Colonic mucosa (tissue), 4 donors: ENCODE data around the gene OSBPL2. TPM values are rescaled to one million over a fixed set of nuclear protein-coding genes. Genes with fewer than 3 reads are reported as not detected.

Experiments used
- DNase-seq: peaks from one replicate; pipeline ENCODE4 v3.0.0-alpha.2; 2020
- H3K27ac ChIP-seq: fragments of 200-600 bp; one replicate; pipeline ENCODE4 v1.8.0; 2021
- H3K27me3 ChIP-seq: fragments of 200-600 bp; one replicate; pipeline ENCODE4 v1.8.0; 2021
- H3K36me3 ChIP-seq: fragments of 200-600 bp; one replicate; pipeline ENCODE4 v1.8.0; 2021
- H3K4me1 ChIP-seq: fragments of 200-600 bp; one replicate; pipeline ENCODE4 v1.8.0; 2021; ENCODE audit warnings: mild to moderate bottlenecking
- H3K4me3 ChIP-seq: fragments of 200-600 bp; one replicate; pipeline ENCODE4 v1.8.0; 2021
- H3K9ac ChIP-seq, 2 donors: one replicate each; pipeline ENCODE4 v1.7.0; 2013; ENCODE audit warnings: control low read depth in 2 of 2, low read depth in 2 of 2, low read length in 2 of 2
- H3K9me3 ChIP-seq: fragments of 200-600 bp; one replicate; pipeline ENCODE4 v1.8.0; 2021
- intact Hi-C: fragments of 100-400 bp; cut with DNase I; formaldehyde crosslinking; loops from one replicate; pipeline ENCODE4 v1.14.1; 2022
- total RNA-seq, 2 donors: library from RNA; stranded (reverse); fragmentation: NEBNext Ultra II Directional in 1 of 2; extraction: Animal tissue kit (Norgen Biotek cat#: 25700) in 1 of 2; gene quantifications; one replicate each; pipeline ENCODE4 v1.2.1, GENCODE V29; 2021
- TF ChIP-seq, protein P1 (sequence below): fragments of 200-600 bp; IDR thresholded peaks from one replicate; pipeline ENCODE4 v1.8.0; 2022; ENCODE audit warnings: antibody characterized with exemption, mild to moderate bottlenecking
- donor health status: healthy.
- donor health status: DM: no; HTN: no; CAD: no.
- donor health status: DM: no; HTN: no; CAD: no.

OSBPL2 gene
- total RNA-seq, 2 donors from 2014 or later: 77.3 to 102 TPM

DNA sequence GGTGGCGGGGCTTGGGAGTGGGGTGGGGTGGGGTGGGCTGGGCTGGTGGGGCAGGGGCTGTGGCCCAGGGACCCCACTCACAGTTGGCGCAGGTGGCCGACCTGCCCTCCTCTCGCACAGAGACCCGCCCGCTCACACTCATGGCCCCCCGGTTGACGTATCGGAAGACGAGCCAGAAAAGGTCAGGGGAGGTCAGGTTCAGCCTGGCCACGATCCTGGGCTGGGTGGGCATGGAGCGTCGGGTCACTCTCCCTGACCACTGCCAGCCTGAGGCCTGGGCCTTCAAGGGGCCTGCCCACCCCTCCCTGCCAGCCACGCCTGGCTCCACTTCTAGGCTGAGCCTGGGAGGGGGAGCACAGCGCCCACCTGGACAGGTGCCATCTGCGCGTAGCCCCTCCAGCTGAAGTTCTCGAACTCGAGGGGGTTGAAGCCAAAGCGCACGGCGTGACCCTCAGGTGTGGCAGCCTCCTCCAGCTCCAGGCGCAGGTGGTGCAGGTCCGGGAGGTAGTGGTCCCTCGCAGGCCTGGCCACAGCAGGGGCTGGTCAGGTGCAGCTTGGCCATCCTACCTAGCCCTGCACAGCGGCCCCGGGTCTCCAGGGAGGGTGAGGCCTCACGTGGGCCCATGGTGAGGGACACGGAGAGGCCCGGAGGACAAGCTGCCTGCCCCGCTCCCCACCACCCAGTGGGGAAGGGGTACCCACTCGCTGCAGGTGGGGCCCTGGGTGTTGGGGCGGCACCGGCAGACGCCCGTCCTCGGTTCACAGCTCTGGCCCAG lies 95.7 kb downstream of the OSBPL2 start:
- TF ChIP-seq, protein P1, sequence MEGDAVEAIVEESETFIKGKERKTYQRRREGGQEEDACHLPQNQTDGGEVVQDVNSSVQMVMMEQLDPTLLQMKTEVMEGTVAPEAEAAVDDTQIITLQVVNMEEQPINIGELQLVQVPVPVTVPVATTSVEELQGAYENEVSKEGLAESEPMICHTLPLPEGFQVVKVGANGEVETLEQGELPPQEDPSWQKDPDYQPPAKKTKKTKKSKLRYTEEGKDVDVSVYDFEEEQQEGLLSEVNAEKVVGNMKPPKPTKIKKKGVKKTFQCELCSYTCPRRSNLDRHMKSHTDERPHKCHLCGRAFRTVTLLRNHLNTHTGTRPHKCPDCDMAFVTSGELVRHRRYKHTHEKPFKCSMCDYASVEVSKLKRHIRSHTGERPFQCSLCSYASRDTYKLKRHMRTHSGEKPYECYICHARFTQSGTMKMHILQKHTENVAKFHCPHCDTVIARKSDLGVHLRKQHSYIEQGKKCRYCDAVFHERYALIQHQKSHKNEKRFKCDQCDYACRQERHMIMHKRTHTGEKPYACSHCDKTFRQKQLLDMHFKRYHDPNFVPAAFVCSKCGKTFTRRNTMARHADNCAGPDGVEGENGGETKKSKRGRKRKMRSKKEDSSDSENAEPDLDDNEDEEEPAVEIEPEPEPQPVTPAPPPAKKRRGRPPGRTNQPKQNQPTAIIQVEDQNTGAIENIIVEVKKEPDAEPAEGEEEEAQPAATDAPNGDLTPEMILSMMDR: no peak
- no peaks in the 10 kb centered on the region for H3K9me3 ChIP-seq
- no peak overlapping the region for H3K27ac ChIP-seq
- H3K9ac ChIP-seq: no peak overlapping the region
- H3K4me1 ChIP-seq: no peaks in the 10 kb centered on the region
- H3K36me3 ChIP-seq: no peaks in the 10 kb centered on the region
- no peaks in the 10 kb centered on the region for H3K27me3 ChIP-seq
- intact Hi-C loops: no loop called here
- no peak overlapping the region for H3K4me3 ChIP-seq
- DNase-seq: no peak

GRCh38 chr20:62334881-62335280 lies 96.6 kb downstream of the OSBPL2 start:
- Histone ChIP-seq H3K27me3 (no peaks in the 10 kb centered on the region), H3K27ac (no peak overlapping the region), H3K36me3 (no peaks in the 10 kb centered on the region), H3K9ac (no peak overlapping the region), H3K4me3 (no peak overlapping the region), H3K9me3 (no peaks in the 10 kb centered on the region), H3K4me1 (no peaks in the 10 kb centered on the region)
- no peak for DNase-seq
- intact Hi-C loops: no loop called here
- TF ChIP-seq, protein P1: no peak

GRCh38 chr20:62335532-62335931 lies 97.2 kb downstream of the OSBPL2 start:
- intact Hi-C loops: no loop called here
- DNase-seq: no peak
- no peaks in the 10 kb centered on the region for H3K9me3 ChIP-seq
- H3K4me1 ChIP-seq: no peaks in the 10 kb centered on the region
- no peak overlapping the region for H3K27ac ChIP-seq
- no peaks in the 10 kb centered on the region for H3K36me3 ChIP-seq
- H3K4me3 ChIP-seq: no peak overlapping the region
- H3K9ac ChIP-seq: no peak overlapping the region
- TF ChIP-seq, protein P1: no peak
- H3K27me3 ChIP-seq: no peaks in the 10 kb centered on the region

GRCh38 chr20:62336329-62336728 lies 98.0 kb downstream of the OSBPL2 start:
- no peaks in the 10 kb centered on the region for H3K9me3 ChIP-seq
- no peak overlapping the region for H3K9ac ChIP-seq
- H3K27ac ChIP-seq: no peak overlapping the region
- H3K4me1 ChIP-seq: no peaks in the 10 kb centered on the region
- H3K4me3 ChIP-seq: no peak overlapping the region
- intact Hi-C loops: no loop called here
- TF ChIP-seq, protein P1: no peak
- H3K27me3 ChIP-seq: no peaks in the 10 kb centered on the region
- H3K36me3 ChIP-seq: no peaks in the 10 kb centered on the region
- no peak for DNase-seq

GRCh38 chr20:62336775-62337557 lies 98.6 kb downstream of the OSBPL2 start:
- intact Hi-C loops: no loop called here
- Histone ChIP-seq H3K9ac (no peak overlapping the region), H3K27ac (no peak overlapping the region), H3K4me1 (no peaks in the 10 kb centered on the region), H3K4me3 (no peak overlapping the region), H3K36me3 (no peaks in the 10 kb centered on the region), H3K9me3 (no peaks in the 10 kb centered on the region), H3K27me3 (no peaks in the 10 kb centered on the region)
- TF ChIP-seq, protein P1: no peak
- no peak for DNase-seq
